ENCODE results near the gene OTOGL.

Gene OTOGL

GRCh38 chr12:80377140-80377794 is 277.9 kb downstream of the OTOGL start:
- no peak for DNase-seq (ENCODE audit: low read depth)

GRCh38 chr12:80381121-80381520 is 281.8 kb downstream of the OTOGL start:
- no peak for DNase-seq (ENCODE audit: low read depth)

- no peak for DNase-seq (ENCODE audit: low read depth)
Measured at GRCh38 chr12:80382254-80382653, 282.9 kb downstream of the OTOGL start.

- no peak for DNase-seq (ENCODE audit: low read depth)
Measured at GRCh38 chr12:80400571-80400991, 301.2 kb downstream of the OTOGL start.

GRCh38 chr12:80401191-80401590 is 301.9 kb downstream of the OTOGL start:
- DNase-seq (ENCODE audit: low read depth): no peak

- no peak for DNase-seq (ENCODE audit: low read depth)
Measured at GRCh38 chr12:80404629-80405028, 305.3 kb downstream of the OTOGL start.

GRCh38 chr12:80406253-80406652 is 306.9 kb downstream of the OTOGL start:
- DNase-seq (ENCODE audit: low read depth): no peak

- DNase-seq (ENCODE audit: low read depth): no peak
Measured at GRCh38 chr12:80411787-80412186, 312.4 kb downstream of the OTOGL start.

GRCh38 chr12:80412343-80412953 is 313.1 kb downstream of the OTOGL start:
- no peak for DNase-seq (ENCODE audit: low read depth)

- DNase-seq (ENCODE audit: low read depth): no peak
Measured at GRCh38 chr12:80413462-80413861, 314.1 kb downstream of the OTOGL start.

GRCh38 chr12:80415466-80415865 is 316.1 kb downstream of the OTOGL start:
- DNase-seq (ENCODE audit: low read depth): no peak

- no peak for DNase-seq (ENCODE audit: low read depth)
Measured at GRCh38 chr12:80419644-80420043, 320.3 kb downstream of the OTOGL start.

- DNase-seq (ENCODE audit: low read depth): no peak
Measured at GRCh38 chr12:80420075-80420474, 320.7 kb downstream of the OTOGL start.

GRCh38 chr12:80422550-80422949 is 323.2 kb downstream of the OTOGL start:
- DNase-seq (ENCODE audit: low read depth): no peak

Measured in stimulated activated CD8-positive, alpha-beta memory T cell treated with anti-CD3 and anti-CD28 coated beads, Interleukin-4, amount 100 ng/mL, for 24 hours (primary cell).